K562 (cell line): ENCODE measurements around the gene PVALEF. TPM values are rescaled to one million over a fixed set of nuclear protein-coding genes. Genes with fewer than 3 reads are reported as not detected.

Source experiments
- ATAC-seq: fragments of 200-7000 bp; cut with Tn5 transposase; 3 replicates; pipeline ENCODE4 v1.9.1; 2020; ENCODE audit warnings: moderate library complexity
- BruUV-seq: library from RNA; stranded (reverse); fragments of 400-500 nt; replicated peaks from 2 replicates; lab custom pipeline; 2021; lab: Mats Ljungman, UMichigan
- CTCF ChIA-PET: fragments of 300-600 bp; formaldehyde crosslinking; extraction: SDS; loops from one replicate; lab custom pipeline; 2021; ENCODE audit warnings: low intra/inter-chr PET ratio; lab: Yijun Ruan, JAX
- POLR2A ChIA-PET: fragments of 300-600, 350-650 bp; sonication (Branson Sonifier 250); formaldehyde crosslinking; extraction: SDS; loops from one replicate; lab custom pipeline; 2021; ENCODE audit warnings: antibody characterized with exemption, inconsistent platforms; lab: Yijun Ruan, JAX
- DNase-seq, 4 experiments: peaks; one replicate each; pipeline versions ENCODE4 v3.0.0 to v3.0.0-alpha.2; 2011 to 2018; ENCODE audit warnings: low spot score in 3 of 4, mixed read lengths in 3 of 4; ENCODE audit errors: extremely low read depth in 1 of 4
- FAIRE-seq: peaks from 2 replicates; lab custom pipeline; 2011; peaks lifted over from hg19 to GRCh38; lab: Jason Lieb, UNC
- H2AFZ ChIP-seq: 2 replicates; pipeline ENCODE4 v1.6.0; 2011; ENCODE audit warnings: low read depth, low read length, control low read depth, inconsistent platforms
- H3K27ac ChIP-seq: fragments of 200-600 bp; 3 replicates; pipeline ENCODE4 v1.8.0; 2011; ENCODE audit warnings: low read depth, mild to moderate bottlenecking, control low read depth, inconsistent platforms, low read length, moderate library complexity, mixed read lengths; ENCODE audit errors: extremely low read depth
- H3K27me3 ChIP-seq, 2 experiments: fragments of 300-600 bp in 1 of 2; 2 replicates in 1 of 2; 3 replicates in 1 of 2; pipeline versions ENCODE4 v1.6.0 to v1.8.0; 2011; ENCODE audit warnings: inconsistent platforms in 2 of 2, low read length in 2 of 2, mild to moderate bottlenecking in 1 of 2, mixed read lengths in 1 of 2, moderate library complexity in 1 of 2; ENCODE audit not compliant: control insufficient read depth in 2 of 2, insufficient read depth in 2 of 2
- H3K36me3 ChIP-seq: fragments of 300-600 bp; 3 replicates; pipeline ENCODE4 v1.8.0; 2011; ENCODE audit warnings: mild to moderate bottlenecking, low read length, inconsistent platforms; ENCODE audit not compliant: control insufficient read depth, insufficient read depth
- H3K4me1 ChIP-seq, 2 experiments: fragments of 200-600 bp in 1 of 2; replicated peaks in 1 of 2; 2 replicates in 1 of 2; 3 replicates in 1 of 2; pipeline versions ENCODE4 v1.5.1 to v1.8.0; 2011; ENCODE audit warnings: inconsistent platforms in 2 of 2, low read length in 2 of 2, mild to moderate bottlenecking in 1 of 2, mixed read lengths in 1 of 2, moderate library complexity in 1 of 2; ENCODE audit not compliant: control insufficient read depth in 2 of 2, insufficient read depth in 2 of 2
- H3K4me2 ChIP-seq: 2 replicates; pipeline ENCODE4 v1.6.1; 2011; ENCODE audit warnings: low read length, control low read depth, inconsistent platforms, mixed read lengths; ENCODE audit not compliant: insufficient read depth
- H3K4me3 ChIP-seq: fragments of 200-600 bp; sonication (generic), shearing (Covaris generic); 2 replicates; pipeline ENCODE4 v1.5.1; 2016; ENCODE audit warnings: control low read depth, inconsistent platforms
- H3K79me2 ChIP-seq: fragments of 200-600 bp; 3 replicates; pipeline ENCODE4 v1.8.0; 2011; ENCODE audit warnings: low read length, inconsistent platforms; ENCODE audit not compliant: control insufficient read depth, insufficient read depth
- H3K9ac ChIP-seq, 2 experiments: 2 replicates each; pipeline versions ENCODE4 v1.6.0 to v1.6.1; 2011; ENCODE audit warnings: low read depth in 2 of 2, low read length in 2 of 2, control low read depth in 1 of 2, inconsistent platforms in 1 of 2, mild to moderate bottlenecking in 1 of 2, mixed read lengths in 1 of 2; ENCODE audit not compliant: insufficient read depth in 1 of 2
- H3K9me1 ChIP-seq: one replicate; pipeline ENCODE4 v1.6.0; 2011; ENCODE audit warnings: inconsistent platforms, mild to moderate bottlenecking, low read length, moderate library complexity; ENCODE audit not compliant: control insufficient read depth, insufficient read depth
- H3K9me3 ChIP-seq: replicated peaks from 2 replicates; pipeline ENCODE4 v1.5.1; 2011; ENCODE audit warnings: low read depth, low read length, inconsistent platforms; ENCODE audit not compliant: control insufficient read depth, insufficient read depth
- H4K20me1 ChIP-seq: replicated peaks from 2 replicates; pipeline ENCODE4 v1.6.1; 2011; ENCODE audit warnings: low read length, inconsistent platforms, mixed read lengths; ENCODE audit not compliant: control insufficient read depth, insufficient read depth
- ETV6 ChIP-seq, 3 experiments: fragments of 150-350 bp in 1 of 3; sonication (generic) in 1 of 3; formaldehyde crosslinking in 1 of 3; IDR thresholded peaks; 2 replicates each; pipeline versions ENCODE4 v1.6.1 to v1.8.0; 2014 to 2022; ENCODE audit warnings: borderline replicate concordance in 2 of 3, low read depth in 2 of 3, antibody characterized with exemption in 1 of 3, low read length in 1 of 3, mild to moderate bottlenecking in 1 of 3, missing genetic modification reagents in 1 of 3
- JUNB ChIP-seq: fragments of 450-650 bp; formaldehyde crosslinking; conservative IDR thresholded peaks from 2 replicates; pipeline ENCODE4 v1.4.0; 2020; ENCODE audit warnings: mild to moderate bottlenecking
- POLR2G ChIP-seq: fragments of 200-400 bp; formaldehyde crosslinking; IDR thresholded peaks from 2 replicates; pipeline ENCODE4 v1.6.1; 2017; ENCODE audit warnings: low read depth, mild to moderate bottlenecking, antibody characterized with exemption, low read length, moderate library complexity
- PYGO2 ChIP-seq: fragments of 450-650 bp; IDR thresholded peaks from 2 replicates; pipeline ENCODE4 v1.6.1; 2016; ENCODE audit warnings: mild to moderate bottlenecking, missing genetic modification characterization, moderate library complexity, missing compliant biosample characterization
- TEAD2 ChIP-seq: fragments of 450-650 bp; IDR thresholded peaks from 2 replicates; pipeline ENCODE4 v1.6.1; 2016; ENCODE audit warnings: missing genetic modification characterization, control low read depth, missing compliant biosample characterization
- TFAP4 ChIP-seq: sonication (generic); formaldehyde crosslinking; IDR thresholded peaks from 2 replicates; pipeline ENCODE4 v1.8.0; 2022; ENCODE audit warnings: missing genetic modification reagents, mild to moderate bottlenecking, moderate library complexity, borderline replicate concordance
- ZNF449 ChIP-seq: fragments of 250-450 bp; sonication (Bioruptor Pico); IDR thresholded peaks from 2 replicates; pipeline ENCODE4 v1.8.0; 2022; ENCODE audit warnings: moderate library complexity, mild to moderate bottlenecking, inconsistent platforms
- WGBS: fragments of 100-300 bp; shearing (Covaris generic); methylation state at CpG from one replicate; pipeline ENCODE4 v1.1.6; 2016; ENCODE audit warnings: low coverage, mixed read lengths; ENCODE audit not compliant: insufficient coverage; ENCODE audit errors: missing lambda C conversion rate; 5-methylcytosine and 5-hydroxymethylcytosine counted together
- in situ Hi-C: fragments of 300-500 bp; cut with MboI; formaldehyde crosslinking; loops from 4 replicates; pipeline ENCODE4 v1.15.0; 2018; ENCODE audit warnings: inconsistent platforms, mixed read lengths
- intact Hi-C: fragments of 100-400 bp; cut with micrococcal nuclease; formaldehyde crosslinking; loops from 2 replicates; pipeline ENCODE4 v1.14.2; 2022
- polyA plus RNA-seq, 8 experiments: library from polyadenylated mRNA; depleted of rRNA in 4 of 8; stranded (reverse) in 5 of 8; unstranded in 3 of 8; fragments of >200 nt; fragmentation: Nextera tagmentation in 2 of 8; fragmentation: Illumina TruSeq in 1 of 8; extraction: Ambion mirVana in 2 of 8; extraction: Trizol in 1 of 8; gene quantifications; 2 replicates each; pipeline versions ENCODE4 v1.2.1 to v1.2.3, GENCODE V29; 2011 to 2014; ENCODE audit warnings: inconsistent platforms in 1 of 8, missing spikeins in 1 of 8
- total RNA-seq, 7 experiments: library from RNA; depleted of rRNA in 6 of 7; stranded (reverse); fragments of >200 nt in 6 of 7; fragmentation: Illumina TruSeq in 2 of 7; extraction: Trizol in 2 of 7; gene quantifications; 2 replicates each; pipeline versions ENCODE4 v1.2.1 to v1.2.3, GENCODE V29; 2011 to 2021; ENCODE audit warnings: low replicate concordance in 1 of 7

PVALEF gene
- total and polyA plus RNA-seq, 9 of the 15 experiments (the other 6 are each of a cell fraction or from before 2014, with no cell fraction given): not detected

GRCh38 chr17:81117672-81118198 is 47.6 kb upstream of the PVALEF start:
- WGBS: 54% methylated on average over 13 of the region's 20 CpGs
- Histone ChIP-seq H3K9me3 (no peaks in the 10 kb centered on the region), H3K27me3 (peaks cover 0 to 6% of the 10 kb centered on the region in 2 experiments; a peak in 2 of 5 replicates), H3K4me1 (peaks cover 0 to 83% of the 10 kb centered on the region in 2 experiments; a peak in 4 of 5 replicates), H3K9me1 (no peaks in the 10 kb centered on the region), H2AFZ (no peak overlapping the region), H3K4me2 (no peak overlapping the region), H3K9ac (peak overlapping the region in 1 of 2 experiments; percentile 52; a peak in 2 of 4 replicates), H3K36me3 (peaks cover 3% of the 10 kb centered on the region; the same call in 1 of the 3 replicates), H4K20me1 (0 out of 2 replicates have a peak, but pooled peaks cover 10% of the 10 kb centered on the region), H3K79me2 (no peaks in the 10 kb centered on the region), H3K27ac (no peak overlapping the region), H3K4me3 (no peak overlapping the region)
- BruUV-seq: no TSS peak
- in situ Hi-C loops (no loop called here), intact Hi-C loops (no loop called here)
- POLR2A ChIA-PET: interaction anchor here (0.5 to 1.9 kb wide), 6 partner anchors 10 to 752 kb away, joined by 3 to 4 read pairs (median 3); no protein-coding TSS in a partner anchor
- ATAC-seq: no peak
- DNase-seq: no peak
- no peak for TF ChIP-seq PYGO2 (tag)
- no peak for TF ChIP-seq ETV6 (IDR thresholded peaks at IDR 0.05; ENCODE audit: borderline replicate concordance in 1 of 2, low read depth in 2 of 2, low read length in 1 of 2)
- TF ChIP-seq ETV6 (CRISPR knock-in tag; IDR thresholded peaks at IDR 0.05; ENCODE audit: borderline replicate concordance): no peak
- no peak for TF ChIP-seq TEAD2 (tag)
- TF ChIP-seq JUNB (CRISPR knock-in tag): no peak
- TF ChIP-seq POLR2G: peak; percentile 34; the same call in 1 of the 2 replicates
- no peak for TF ChIP-seq ZNF449
- no peak for TF ChIP-seq TFAP4 (CRISPR knock-in tag)
- CTCF ChIA-PET: no interaction called here
- no peak for FAIRE-seq
